Endothelial cell of umbilical vein (primary cell): ENCODE measurements around the gene SLC16A11. TPM values are rescaled to one million over a fixed set of nuclear protein-coding genes. Genes with fewer than 3 reads are reported as not detected.

Experiments used
- BruUV-seq: library from RNA; stranded (reverse); fragments of 400-500 nt; replicated peaks from 2 replicates; lab custom pipeline; 2021; lab: Mats Ljungman, UMichigan
- CTCF ChIA-PET: fragments of 300-600, 350-600 bp; sonication (Branson Sonifier 250); formaldehyde crosslinking; loops from one replicate; lab custom pipeline; 2021; ENCODE audit warnings: antibody characterized with exemption, inconsistent platforms; lab: Charles Lee
- POLR2A ChIA-PET: fragments of 300-600, 350-600 bp; sonication (Branson Sonifier 250); formaldehyde crosslinking; loops from one replicate; lab custom pipeline; 2021; ENCODE audit warnings: antibody characterized with exemption, inconsistent platforms; lab: Charles Lee
- DNase-seq: peaks from one replicate; pipeline ENCODE4 v3.0.0-alpha.2; 2011; ENCODE audit warnings: low read depth, low spot score
- FAIRE-seq: peaks from 2 replicates; lab custom pipeline; 2011; peaks lifted over from hg19 to GRCh38; lab: Jason Lieb, UNC
- H2AFZ ChIP-seq: 2 replicates; pipeline ENCODE4 v1.6.0; 2012; ENCODE audit warnings: low read depth, low read length, control low read depth, inconsistent platforms
- H3K27ac ChIP-seq: 2 replicates; pipeline ENCODE4 v1.5.1; 2011; ENCODE audit warnings: low read depth, mild to moderate bottlenecking, control low read depth, low read length, moderate library complexity; ENCODE audit not compliant: insufficient read depth
- H3K27me3 ChIP-seq, 2 experiments: 2 replicates each; pipeline versions ENCODE4 v1.6.0 to v1.6.1; 2011; ENCODE audit warnings: low read length in 2 of 2, mixed read lengths in 1 of 2; ENCODE audit not compliant: control insufficient read depth in 2 of 2, insufficient read depth in 2 of 2
- H3K36me3 ChIP-seq, 2 experiments: 2 replicates in 1 of 2; 3 replicates in 1 of 2; pipeline ENCODE4 v1.5.1; 2011; ENCODE audit warnings: low read length in 2 of 2, mild to moderate bottlenecking in 1 of 2, moderate library complexity in 1 of 2; ENCODE audit not compliant: control insufficient read depth in 2 of 2, insufficient read depth in 2 of 2; ENCODE audit errors: extremely low read depth in 1 of 2
- H3K4me1 ChIP-seq: 3 replicates; pipeline ENCODE4 v1.5.1; 2011; ENCODE audit warnings: mild to moderate bottlenecking, low read length; ENCODE audit not compliant: control insufficient read depth, insufficient read depth; ENCODE audit errors: extremely low read depth
- H3K4me2 ChIP-seq: 2 replicates; pipeline ENCODE4 v1.6.1; 2011; ENCODE audit warnings: low read length, control low read depth, mixed read lengths; ENCODE audit not compliant: insufficient read depth
- H3K4me3 ChIP-seq, 3 experiments: fragments of 200-600 bp in 1 of 3; sonication (generic), shearing (Covaris generic) in 1 of 3; replicated peaks in 1 of 3; 2 replicates each; pipeline ENCODE4 v1.5.1; 2011 to 2016; ENCODE audit warnings: control low read depth in 3 of 3, low read length in 3 of 3, mild to moderate bottlenecking in 2 of 3, inconsistent platforms in 1 of 3, low read depth in 1 of 3, moderate library complexity in 1 of 3; ENCODE audit not compliant: insufficient read depth in 1 of 3
- H3K79me2 ChIP-seq: 2 replicates; pipeline ENCODE4 v1.6.0; 2012; ENCODE audit warnings: low read length, inconsistent platforms; ENCODE audit not compliant: control insufficient read depth, insufficient read depth
- H3K9ac ChIP-seq: replicated peaks from 2 replicates; pipeline ENCODE3; 2011; ENCODE audit warnings: low read length, control low read depth; ENCODE audit not compliant: insufficient read depth; ENCODE audit errors: extremely low read depth
- H3K9me1 ChIP-seq: replicated peaks from 3 replicates; pipeline ENCODE4 v1.6.0; 2011; ENCODE audit warnings: mild to moderate bottlenecking, low read length; ENCODE audit not compliant: control insufficient read depth, insufficient read depth; ENCODE audit errors: extremely low read depth
- H3K9me3 ChIP-seq: replicated peaks from 2 replicates; pipeline ENCODE4 v1.5.1; 2012; ENCODE audit warnings: low read length, inconsistent platforms; ENCODE audit not compliant: control insufficient read depth, insufficient read depth
- H4K20me1 ChIP-seq: replicated peaks from 2 replicates; pipeline ENCODE3; 2011; ENCODE audit warnings: mild to moderate bottlenecking, low read length; ENCODE audit not compliant: control insufficient read depth, insufficient read depth; ENCODE audit errors: extremely low read depth
- CTCF ChIP-seq, 2 donors: IDR thresholded peaks; 1 replicate in 1 of 2; 2 replicates in 1 of 2; pipeline ENCODE4 v1.5.1; 2011; ENCODE audit warnings: low read length in 2 of 2, mild to moderate bottlenecking in 2 of 2, moderate library complexity in 2 of 2, control low read depth in 1 of 2, inconsistent platforms in 1 of 2, low read depth in 1 of 2; ENCODE audit not compliant: insufficient read depth in 1 of 2; ENCODE audit errors: extremely low read depth in 1 of 2
- EZH2 ChIP-seq: IDR thresholded peaks from 2 replicates; pipeline ENCODE4 v1.6.1; 2012; ENCODE audit warnings: borderline replicate concordance, low read depth, mild to moderate bottlenecking, moderate library complexity, low read length, inconsistent platforms; ENCODE audit not compliant: severe bottlenecking
- FOS ChIP-seq: IDR thresholded peaks from 2 replicates; pipeline ENCODE4 v1.6.1; 2011; ENCODE audit warnings: mild to moderate bottlenecking, low read length, moderate library complexity, borderline replicate concordance; ENCODE audit not compliant: insufficient read depth
- GATA2 ChIP-seq: IDR thresholded peaks from 2 replicates; pipeline ENCODE4 v1.7.0; 2011; ENCODE audit warnings: low read depth, mild to moderate bottlenecking, moderate library complexity, mixed read lengths, low read length; ENCODE audit not compliant: insufficient read length, insufficient read depth
- JUN ChIP-seq: IDR thresholded peaks from 2 replicates; pipeline ENCODE4 v1.6.1; 2011; ENCODE audit warnings: borderline replicate concordance, low read depth; ENCODE audit not compliant: insufficient read length, insufficient read depth
- MAX ChIP-seq: IDR thresholded peaks from 2 replicates; pipeline ENCODE4 v1.6.1; 2011; ENCODE audit not compliant: insufficient read depth, insufficient read length
- MYC ChIP-seq: IDR thresholded peaks from one replicate; pipeline ENCODE4 v1.6.1; 2011; ENCODE audit warnings: mild to moderate bottlenecking, low read depth, low read length
- POLR2A ChIP-seq: IDR thresholded peaks from 2 replicates; pipeline ENCODE4 v1.6.1; 2012; ENCODE audit warnings: low read depth, mild to moderate bottlenecking, control low read depth, low read length
- POLR2AphosphoS5 ChIP-seq: IDR thresholded peaks from 2 replicates; pipeline ENCODE4 v1.6.1; 2012; ENCODE audit warnings: low read depth, mild to moderate bottlenecking, control low read depth, low read length, moderate library complexity; ENCODE audit not compliant: insufficient read depth
- dilution Hi-C: fragments of 300-500 bp; cut with MboI; formaldehyde crosslinking; loops from one replicate; pipeline ENCODE4 v1.15.0; 2019; ENCODE audit warnings: low sequenced_read_pairs; ENCODE audit not compliant: extremely low pct_ligation_motif_present
- intact Hi-C: fragments of 100-400 bp; cut with micrococcal nuclease; formaldehyde crosslinking; loops from one replicate; pipeline ENCODE4 v1.10.0; 2022
- polyA plus RNA-seq, 4 experiments: library from polyadenylated mRNA; depleted of rRNA in 3 of 4; stranded (reverse) in 3 of 4; unstranded in 1 of 4; fragments of >200 nt; gene quantifications; 2 replicates each; pipeline versions ENCODE4 v1.2.1 to v1.2.3, GENCODE V29; 2011 to 2012; ENCODE audit warnings: missing spikeins in 1 of 4
- total RNA-seq: library from RNA; stranded (reverse); gene quantifications from 2 replicates; pipeline ENCODE4 v1.2.3, GENCODE V29; 2021

The SLC16A11 gene
- total and polyA plus RNA-seq, 2 donors (not counting 3 experiments of a cell fraction or from before 2014, with no cell fraction given): 0.95 to 1.4 TPM

DNA sequence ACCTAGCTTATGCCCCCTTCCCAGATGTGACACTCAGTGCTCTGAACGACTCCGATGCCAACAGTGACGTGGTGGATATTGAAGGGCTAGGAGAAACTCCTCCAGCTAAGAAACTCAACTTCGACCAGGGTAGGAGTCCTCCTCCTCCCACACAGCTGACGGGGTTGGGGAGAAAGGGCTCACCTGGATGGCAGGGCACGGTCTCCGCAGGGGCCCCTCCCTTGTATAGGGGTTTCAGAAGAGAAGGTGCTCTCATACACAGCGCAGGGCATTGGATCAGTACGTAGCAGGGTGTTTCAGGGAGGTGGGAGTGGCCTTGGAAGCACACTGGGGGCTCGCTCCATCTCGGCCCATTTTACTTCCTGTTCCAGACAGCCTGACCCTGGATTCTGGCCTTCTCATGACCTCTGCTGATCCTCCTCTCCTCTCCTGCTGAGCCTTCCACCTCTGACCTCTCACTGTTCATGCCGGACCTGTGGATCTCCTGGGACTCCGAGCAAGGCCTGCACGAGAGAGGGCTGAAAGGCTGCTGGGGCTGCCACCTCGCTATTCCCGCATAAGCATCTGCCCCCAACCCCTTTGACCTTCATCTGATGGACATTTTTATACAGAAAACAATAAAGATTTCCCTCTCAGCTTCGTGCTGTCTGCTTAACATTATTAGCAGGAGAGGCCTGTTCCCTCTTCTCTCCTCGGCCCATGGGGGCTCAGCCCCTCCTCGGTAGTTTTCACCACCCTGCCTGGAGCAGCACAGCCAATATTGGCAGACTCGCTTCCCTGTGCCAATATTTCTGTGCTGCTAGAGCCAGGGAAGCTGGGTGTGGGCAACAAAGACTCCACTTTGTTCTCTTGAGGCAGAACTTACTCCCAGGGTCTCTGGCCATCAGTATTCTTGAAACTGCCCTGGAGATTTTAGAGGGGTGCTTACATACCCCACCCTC lies 26.7 kb downstream of the SLC16A11 start:
- BruUV-seq: no TSS peak
- Histone ChIP-seq H4K20me1 (no peaks in the 10 kb centered on the region), H3K9me1 (no peaks in the 10 kb centered on the region), H3K27ac (no peak overlapping the region), H3K4me1 (peaks cover 51% of the 10 kb centered on the region), H3K27me3 (no peaks in the 10 kb centered on the region), H3K36me3 (peaks cover 0 to 3% of the 10 kb centered on the region in 2 experiments), H2AFZ (no peak overlapping the region), H3K79me2 (peaks cover 22% of the 10 kb centered on the region), H3K4me2 (no peak overlapping the region), H3K9ac (no peak overlapping the region), H3K4me3 (no peak overlapping the region), H3K9me3 (no peaks in the 10 kb centered on the region)
- TF ChIP-seq POLR2A: no peak
- no peak for TF ChIP-seq FOS
- TF ChIP-seq GATA2: no peak
- TF ChIP-seq MYC: no peak
- TF ChIP-seq CTCF (IDR thresholded peaks at IDR 0.05; ENCODE audit: extremely low read depth in 1 of 2, insufficient read depth in 1 of 2, low read depth in 1 of 2, low read length in 2 of 2): no peak
- TF ChIP-seq EZH2: no peak
- TF ChIP-seq JUN: no peak
- no peak for TF ChIP-seq MAX
- no peak for TF ChIP-seq POLR2AphosphoS5
- POLR2A ChIA-PET: no interaction called here
- intact Hi-C loops (no loop called here), dilution Hi-C loops (no loop called here)
- CTCF ChIA-PET: interaction anchor here (1.2 to 5.2 kb wide), 3 partner anchors 103 to 107 kb away, joined by 5 to 58 read pairs (median 6); no protein-coding TSS in a partner anchor
- no peak for DNase-seq
- no peak for FAIRE-seq
